Neuronal stem cell (in vitro differentiated cells): Measurements from ENCODE around the gene USPL1. TPM values are rescaled to one million over a fixed set of nuclear protein-coding genes. Genes with fewer than 3 reads are reported as not detected.

ENCODE experiments used
- small RNA-seq: library from polyadenylated mRNA; stranded (forward); fragments of <200 nt; extraction: miRNeasy Mini kit (QIAGEN cat#:217004); gene quantifications from one replicate; pipeline ENCODE3, GENCODE V24; 2013; ENCODE audit not compliant: insufficient read depth

USPL1 gene

Small RNA genes within 50 kb of the gene (small RNA-seq; reads per million reads assigned to genes)
- gene RF00017 = not detected
